NCI-H2227 (cell line): Measurements from ENCODE around the gene ZBTB7A.
A peak's percentile ranks its signal among the peaks of the same experiment; 100 is the strongest.
"Not testable (repeated sequence)": the region's sequence is repeated elsewhere in the genome, so short reads cannot be mapped to it uniquely, and the experiment has no call there.

Source experiments
- DNase-seq: peaks from one replicate; lab custom pipeline; 2025; ENCODE audit not compliant: unreplicated experiment; lab: John Stamatoyannopoulos, UW

ZBTB7A gene

DNA sequence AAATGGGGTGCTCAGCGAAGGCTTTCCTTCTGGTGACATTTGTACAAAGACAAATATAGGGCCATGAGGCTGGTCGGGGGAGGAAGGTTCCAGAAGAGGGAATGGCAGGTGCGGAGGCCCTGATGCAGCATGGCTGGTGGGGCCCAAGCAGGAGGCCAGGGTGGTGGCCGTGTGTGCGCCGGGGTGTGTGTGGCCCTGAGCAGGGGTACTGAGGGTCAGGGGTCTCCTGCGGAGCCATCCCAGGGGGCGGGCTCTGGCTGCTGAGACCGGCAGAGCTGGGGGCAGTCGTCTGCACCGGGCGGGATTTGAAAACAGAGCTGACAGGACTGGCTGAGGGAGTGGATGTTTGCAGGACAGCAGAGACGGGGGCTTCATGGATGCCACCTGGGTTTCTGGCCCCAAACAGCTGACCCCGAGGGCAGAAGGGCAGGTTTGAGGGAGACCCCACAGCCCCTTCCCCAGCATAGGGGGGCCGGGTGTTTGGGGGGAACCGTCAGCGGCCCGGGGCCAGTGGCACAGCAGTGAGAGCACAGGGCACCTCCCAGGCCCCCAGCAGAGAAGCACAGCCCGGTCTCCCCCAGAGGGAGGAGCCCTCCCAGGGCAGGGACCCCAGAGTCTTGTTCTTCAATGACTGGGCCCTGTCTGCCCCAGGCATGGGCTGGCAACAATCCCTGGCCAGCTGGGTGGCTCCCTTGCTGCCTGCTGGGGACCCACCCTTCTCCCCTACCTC is 47.8 kb downstream of the ZBTB7A start:
- no peak for DNase-seq

DNA sequence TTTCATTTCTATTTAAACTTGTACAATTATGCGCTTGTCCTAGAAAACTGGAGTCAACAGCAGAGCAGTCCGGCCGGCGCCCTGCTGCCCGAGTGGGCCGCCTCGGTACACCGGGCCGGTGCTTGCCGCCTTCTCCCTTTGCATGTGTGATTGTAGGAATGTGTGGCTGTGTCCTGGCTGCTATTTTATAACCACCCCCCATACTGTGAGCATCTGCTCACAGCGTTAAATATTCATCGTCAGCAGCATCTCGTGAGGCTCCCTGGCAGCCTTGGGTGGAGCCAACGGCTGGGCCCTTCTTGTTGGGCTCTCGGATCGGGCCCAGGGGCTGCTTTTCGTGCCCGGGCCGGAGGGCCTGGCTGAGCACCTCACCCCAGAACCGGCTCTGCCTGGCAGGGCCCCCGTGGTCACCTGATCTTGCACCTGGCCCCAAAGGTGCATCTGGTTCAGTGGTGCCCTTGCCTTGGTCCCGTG is 48.5 kb downstream of the ZBTB7A start:
- peak; percentile 48 for DNase-seq

DNA sequence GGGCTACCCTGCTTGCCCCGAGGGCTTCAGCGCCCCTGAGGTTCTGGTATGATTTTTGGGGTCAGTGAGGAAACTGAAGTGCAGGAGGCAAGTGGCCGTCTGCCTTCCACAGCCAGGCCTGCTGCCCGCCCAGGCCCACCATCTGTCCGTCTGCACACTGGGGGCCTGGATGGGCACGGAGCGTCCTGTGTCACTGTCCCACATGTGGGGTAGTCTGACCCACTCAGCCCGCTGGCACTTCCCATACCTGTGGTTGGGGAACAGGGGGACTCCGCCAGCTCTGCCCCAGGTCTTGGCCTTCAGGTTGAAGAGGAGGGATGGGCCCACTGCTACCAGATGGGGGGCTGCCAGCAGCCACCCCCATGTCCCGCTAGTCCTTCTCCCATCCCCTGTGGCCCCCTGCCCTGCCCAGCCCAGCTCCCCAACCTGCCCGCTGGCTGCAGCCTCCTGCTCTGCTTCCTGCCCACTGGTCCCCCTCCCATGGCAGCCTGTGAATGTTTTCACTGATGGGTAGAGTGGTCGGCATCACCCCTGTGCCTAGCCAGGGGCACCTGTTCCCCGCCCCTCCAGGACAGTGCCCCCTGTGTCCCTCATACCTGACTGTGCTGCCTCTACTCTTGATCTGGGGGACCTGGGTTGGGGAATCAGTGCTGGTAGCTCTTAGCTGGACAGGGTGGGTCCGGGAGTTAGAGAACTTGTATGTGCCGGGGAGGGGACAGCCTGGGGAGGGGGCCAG is 49.6 kb downstream of the ZBTB7A start:
- no peak for DNase-seq

DNA sequence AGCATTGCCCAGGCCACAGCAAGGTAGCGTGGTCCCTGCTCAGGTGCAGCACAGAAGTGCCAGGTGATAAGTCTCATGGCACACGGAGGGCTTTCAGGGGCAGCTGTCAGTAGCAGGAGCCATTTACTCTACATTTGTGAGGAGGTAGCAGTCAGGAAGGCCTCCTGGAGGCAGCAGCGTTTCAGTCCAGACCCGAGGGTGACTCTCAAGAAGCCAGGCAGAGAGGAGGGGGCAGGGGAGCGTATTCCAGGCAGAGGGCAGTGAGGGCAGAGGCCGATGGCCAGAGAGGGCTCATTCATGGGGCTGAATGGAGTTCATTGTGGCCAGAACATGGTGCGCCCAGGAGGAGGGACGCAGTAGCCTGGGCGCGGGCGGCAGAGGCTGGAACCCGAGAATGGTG is 50.2 kb downstream of the ZBTB7A start:
- DNase-seq: no peak

DNA sequence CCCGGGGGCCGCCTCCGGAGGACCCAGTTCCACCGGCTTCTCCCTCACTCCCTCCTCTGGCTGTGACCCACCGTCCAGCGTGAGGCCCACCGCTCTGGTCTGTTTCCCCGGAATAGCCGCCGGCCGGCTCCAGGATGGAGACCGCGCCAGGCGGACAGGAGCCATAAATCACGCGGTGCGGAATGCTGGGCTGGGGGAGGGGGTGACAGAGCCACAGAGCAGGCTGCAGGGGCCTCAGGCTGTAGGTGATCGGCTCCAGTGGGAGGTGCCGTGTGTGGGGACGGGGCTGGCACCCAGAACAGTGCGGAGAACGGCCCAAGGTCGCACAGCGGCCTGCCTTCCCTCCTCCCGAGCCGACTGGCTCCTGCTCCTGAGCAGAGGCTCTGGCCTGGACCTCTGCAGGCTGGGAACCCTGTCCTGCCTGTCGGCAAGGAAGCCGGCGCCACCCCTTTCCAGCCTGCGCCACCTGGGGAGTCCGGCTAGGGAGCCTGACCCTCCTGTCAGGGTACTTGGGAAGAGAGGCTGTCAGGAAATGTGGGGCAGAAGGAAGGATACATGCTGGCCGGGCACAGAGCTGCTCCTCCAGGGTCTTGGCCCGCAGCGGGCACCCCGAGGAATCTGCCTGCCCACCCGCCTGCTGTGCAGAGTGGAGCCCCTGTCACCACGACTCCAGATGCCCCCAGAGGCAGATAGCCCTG is 50.8 kb downstream of the ZBTB7A start:
- DNase-seq: peak; percentile 25

DNA sequence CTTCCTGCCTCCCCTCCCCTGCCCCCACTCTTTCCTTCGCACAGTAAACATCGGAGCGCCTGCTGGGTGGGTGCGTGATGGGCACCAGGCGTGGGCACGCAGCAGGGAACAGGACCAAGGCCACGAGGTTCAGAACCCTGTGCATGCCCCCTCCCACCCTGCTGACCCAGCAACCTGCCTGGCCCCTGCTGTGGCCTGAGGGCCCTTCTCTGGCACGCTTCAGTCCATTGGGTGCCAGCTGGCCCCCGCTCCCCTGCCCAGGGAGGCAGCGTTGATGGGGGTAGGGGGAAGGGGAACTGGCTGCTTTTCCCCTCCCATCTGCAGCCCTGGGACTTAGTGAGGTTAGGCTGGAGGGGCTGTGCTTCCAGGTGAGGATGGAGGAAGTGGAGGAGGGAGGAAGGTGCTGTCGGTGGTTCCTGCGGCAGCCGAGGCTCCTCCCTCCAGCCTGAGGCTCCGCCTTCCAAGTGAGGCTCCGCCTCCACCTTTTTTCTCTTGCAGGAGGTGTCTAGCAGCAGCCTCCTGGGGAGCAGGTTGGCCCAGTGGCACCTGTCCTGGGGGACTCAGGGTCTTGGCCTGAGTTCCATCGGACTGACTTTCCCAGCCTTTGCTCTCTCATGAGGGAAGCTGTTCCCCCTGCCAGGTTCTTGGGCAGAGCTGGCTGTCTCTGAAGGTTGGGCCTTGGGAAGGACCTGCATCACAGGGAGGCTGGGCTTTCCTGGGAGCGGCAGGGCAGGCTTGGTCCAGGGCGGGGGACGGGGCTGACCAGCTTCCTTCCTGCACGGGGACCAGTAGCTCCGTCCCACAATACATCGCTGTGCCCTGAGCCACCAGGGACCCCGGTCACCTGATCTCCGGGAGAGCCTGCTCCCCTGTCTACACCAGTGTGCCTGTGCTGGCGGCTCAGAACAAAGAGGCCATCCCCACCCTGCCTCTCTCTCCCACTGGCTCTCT is 51.9 kb downstream of the ZBTB7A start:
- peak; percentile 29 for DNase-seq

DNA sequence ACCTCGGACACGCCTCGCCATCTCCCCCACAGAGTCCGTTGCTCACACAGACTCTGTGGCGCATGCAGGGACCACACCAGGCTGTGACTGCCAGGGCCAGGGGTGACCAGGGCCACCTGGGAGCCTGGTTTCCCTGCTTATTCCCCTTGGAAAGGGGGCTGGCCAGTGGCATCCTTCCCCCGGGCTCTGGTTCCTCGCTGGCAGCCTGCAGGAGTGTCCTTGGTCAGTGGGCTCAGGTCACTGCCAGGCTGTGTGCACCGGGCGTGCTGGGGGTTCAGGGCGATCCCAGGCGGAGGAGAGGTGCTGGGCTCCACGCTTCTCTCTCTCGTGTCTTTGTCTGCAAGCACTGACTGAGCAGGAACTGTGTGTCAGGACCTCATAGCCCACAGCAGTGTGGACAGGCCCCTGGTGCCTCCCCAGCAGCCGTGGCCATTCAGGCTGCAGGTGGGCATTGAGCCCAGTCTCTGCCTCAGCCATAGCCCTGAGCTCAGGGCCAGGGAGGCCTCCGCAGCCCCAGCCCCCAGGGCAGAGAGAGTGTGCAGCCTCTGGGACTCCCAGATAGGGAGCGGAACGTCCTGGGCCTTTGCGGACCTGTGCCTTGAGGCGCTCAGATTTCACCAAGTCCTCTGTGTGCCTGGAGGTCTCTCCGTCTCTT is 52.7 kb downstream of the ZBTB7A start:
- DNase-seq: no peak

DNA sequence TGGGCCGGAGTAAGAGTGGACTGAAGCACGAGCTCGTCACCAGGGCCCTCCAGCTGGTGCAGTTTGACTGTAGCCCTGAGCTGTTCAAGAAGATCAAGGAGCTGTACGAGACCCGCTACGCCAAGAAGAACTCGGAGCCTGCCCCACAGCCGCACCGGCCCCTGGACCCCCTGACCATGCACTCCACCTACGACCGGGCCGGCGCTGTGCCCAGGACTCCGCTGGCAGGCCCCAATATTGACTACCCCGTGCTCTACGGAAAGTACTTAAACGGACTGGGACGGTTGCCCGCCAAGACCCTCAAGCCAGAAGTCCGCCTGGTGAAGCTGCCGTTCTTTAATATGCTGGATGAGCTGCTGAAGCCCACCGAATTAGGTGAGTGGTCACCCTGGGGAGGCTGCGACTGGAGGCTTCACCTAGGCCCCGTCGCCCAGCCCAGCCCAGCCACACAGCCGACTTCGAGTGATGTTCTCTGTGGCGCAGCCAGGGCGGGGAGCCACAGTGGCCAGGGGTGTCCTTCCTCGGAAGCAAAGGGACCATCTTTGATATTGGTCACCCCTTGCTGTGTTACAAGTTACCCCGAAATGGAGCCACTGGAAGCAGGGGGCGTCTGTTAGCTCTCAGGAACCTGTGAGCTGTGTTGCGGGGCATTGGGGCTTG is 53.6 kb downstream of the ZBTB7A start:
- no peak for DNase-seq

DNA sequence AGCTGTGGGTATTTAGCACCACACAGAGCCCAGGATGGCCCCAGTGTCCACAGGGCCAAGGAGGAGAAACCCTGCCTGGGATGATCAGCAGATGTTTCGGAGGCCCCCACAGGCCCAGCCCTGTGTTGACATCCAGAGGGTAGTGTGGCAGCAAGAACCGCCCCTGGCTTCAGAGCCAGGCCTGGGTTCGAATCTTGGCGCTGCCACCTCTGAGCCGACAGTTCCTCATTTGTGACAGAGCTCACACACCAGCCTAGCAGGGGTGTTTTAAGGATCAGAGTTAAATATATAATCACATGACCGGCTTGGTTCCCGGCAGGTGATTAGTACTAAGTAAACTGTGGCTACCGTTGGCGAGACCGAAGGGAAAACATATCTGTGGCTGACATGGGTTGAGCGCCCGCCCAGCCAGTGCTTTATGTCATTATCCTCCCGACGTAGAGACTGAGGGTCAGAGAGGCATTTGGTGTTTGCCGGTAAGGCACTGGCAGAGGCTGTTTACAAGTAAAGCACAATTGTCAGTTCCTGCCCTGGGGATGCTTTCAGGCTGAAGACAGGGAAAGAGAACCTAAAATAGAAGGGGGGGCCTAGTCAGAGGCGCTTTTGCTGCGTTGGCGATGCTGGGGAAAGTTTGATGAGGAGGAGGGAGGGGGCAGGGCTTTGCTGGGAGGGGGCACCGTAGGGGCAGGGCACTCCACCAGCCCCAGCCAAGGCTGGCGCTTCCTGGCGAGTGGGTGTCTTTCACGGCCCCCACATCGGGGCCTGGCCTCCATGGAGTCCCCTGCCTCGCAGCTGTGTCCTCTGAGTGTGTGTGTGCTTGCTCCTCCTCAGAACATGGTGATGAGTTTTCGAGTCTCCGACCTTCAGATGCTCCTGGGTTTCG is 54.4 kb downstream of the ZBTB7A start:
- DNase-seq: peak; percentile 18

DNA sequence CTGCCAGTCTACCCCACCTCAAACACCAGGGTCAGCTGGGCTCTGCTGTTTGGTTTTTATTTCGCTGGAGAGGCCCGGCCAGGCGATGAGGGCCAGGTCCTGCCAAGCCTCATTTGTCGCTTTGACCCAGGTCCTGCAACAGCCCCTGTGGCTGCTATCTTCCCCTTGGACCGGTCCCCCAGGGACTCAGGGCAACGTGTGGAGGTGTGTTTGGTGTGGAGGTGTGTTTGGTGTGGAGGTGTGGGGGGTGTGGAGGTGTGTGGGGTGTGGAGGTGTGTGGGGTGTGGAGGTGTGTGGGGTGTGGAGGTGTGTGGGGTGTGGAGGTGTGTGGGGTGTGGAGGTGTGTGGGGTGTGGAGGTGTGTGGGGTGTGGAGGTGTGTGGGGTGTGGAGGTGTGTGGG is 55.3 kb downstream of the ZBTB7A start:
- DNase-seq: not testable (repeated sequence)

DNA sequence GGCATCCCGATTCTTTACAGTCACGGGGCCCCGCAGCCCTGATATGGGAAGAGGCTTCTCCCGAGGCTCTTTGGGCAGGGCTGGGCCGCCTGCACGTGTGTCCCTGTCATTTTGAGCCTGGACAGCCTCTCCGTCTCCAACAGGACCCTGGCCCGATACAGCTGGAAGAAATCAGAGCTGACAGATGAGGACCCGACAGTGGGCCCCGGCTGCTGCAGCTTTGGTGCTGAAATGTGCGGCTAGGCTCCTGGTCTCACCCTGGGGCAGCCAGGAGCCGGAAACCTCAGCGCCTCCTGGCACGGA is 55.9 kb downstream of the ZBTB7A start:
- DNase-seq: no peak

DNA sequence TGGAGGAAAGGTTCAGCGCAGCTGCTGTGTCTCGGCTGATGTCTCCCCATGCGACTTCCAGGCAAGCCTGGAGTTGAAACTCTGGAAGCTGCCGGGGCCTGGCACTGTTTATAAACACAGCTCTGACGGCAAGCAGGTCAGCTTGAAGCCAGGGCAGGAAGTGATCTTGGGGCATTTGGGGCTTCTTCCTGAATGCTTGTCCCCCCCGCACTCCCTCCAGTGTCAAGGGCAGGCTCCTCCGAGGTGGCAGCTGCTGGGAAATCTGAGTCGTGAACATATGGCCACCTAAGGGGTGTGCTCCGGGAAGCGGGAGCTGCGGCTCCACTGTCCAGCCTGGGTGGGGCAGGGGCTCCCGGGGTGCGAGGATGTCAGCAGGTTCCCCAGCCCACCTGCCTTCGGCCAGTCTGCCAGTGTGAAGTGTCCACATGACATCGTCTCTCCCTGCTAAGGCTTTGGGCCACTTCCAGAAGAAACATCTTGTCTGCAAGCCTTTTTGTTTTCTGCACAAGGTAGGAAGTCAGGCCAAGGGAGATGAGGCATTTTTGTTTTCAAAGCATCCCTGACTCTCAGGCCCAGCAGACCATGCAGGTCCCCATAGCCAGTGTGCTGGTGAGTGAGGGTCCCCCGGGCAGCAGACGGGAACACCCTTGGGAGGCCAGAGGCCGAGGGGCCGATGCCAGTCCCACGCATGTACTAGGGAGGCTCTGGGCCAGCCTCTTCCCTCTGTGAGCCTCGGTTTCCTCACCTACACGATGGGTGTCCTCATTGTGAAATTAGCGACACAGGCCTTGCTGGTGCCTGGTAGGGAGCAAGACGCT is 56.5 kb downstream of the ZBTB7A start:
- DNase-seq: no peak

DNA sequence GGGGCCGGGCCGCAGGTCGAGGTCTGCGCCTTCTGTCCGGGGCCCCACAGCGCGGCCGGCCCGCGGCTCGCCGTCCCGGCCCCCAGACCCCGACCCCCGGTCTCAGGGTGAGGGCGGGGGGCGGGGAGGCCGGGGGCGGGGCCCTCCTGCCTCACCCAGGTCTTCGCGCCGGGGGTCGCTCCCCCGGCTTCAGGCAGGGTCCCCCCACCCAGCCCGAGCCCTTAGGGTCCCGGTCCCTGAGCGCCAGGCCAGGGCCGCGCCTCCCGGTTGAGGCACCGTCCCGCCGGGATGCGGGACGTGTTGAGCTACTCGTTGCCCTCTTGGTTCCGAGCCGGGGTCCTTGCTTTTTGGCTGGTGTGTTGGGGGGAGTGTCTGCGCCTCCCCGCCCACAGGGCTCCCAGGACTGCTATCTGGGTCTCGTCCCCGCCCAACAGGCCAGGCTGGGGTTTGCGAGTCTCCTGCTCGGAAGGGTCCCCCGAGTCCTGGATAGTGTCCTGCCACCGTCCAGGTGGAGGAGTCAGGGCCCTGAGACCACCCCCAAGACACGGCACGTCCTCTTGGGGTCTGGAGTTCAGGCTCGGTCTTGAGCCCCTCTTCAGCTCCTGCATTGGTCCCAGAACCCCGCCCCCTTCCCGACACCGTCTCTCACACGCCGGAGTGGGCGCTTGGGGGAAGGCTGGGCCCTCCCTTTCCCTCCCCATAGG is 58.7 kb downstream of the ZBTB7A start:
- peak; percentile 36 for DNase-seq

DNA sequence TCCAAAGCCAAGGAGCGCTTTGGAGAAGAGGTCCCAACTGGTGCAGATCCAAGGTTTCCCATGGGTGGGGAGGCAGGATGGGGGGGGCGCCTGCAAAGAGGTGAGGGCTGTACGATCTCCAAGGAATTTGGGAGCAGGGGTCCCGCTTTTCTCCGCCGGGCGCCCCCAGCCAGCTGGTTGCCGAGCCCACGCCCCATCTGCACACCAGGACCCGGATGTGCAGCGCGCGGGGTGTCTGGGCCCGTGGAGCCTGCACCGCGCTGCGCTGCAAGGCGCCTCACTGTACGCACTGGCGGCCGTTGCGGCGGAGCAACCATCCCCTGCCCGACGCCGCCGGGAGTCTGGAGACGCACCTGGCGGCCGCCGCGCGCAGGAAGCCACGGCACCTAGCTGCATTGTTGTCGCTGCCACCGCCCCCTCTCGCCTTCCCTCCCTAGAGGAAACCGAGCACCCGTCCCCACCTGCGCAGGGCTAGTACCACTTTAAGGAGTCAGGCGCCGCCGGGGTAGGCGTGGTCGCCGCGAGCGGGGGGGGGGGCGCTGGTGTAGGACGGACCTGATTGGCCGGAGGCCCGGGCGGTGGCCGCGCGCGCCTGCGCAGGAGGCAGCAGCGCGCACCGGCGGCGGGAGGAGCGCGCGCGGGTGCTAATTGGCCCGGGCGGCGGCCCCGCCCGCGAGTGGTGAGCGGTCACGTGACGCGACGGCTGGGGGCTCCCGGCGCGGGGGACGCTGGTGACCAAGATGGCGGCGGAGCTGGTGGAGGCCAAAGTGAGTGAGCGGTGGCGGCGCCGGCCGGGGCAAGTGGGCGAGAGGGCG is 59.5 kb downstream of the ZBTB7A start, which contains the start of gene PIAS4:
Gene PIAS4 (plus strand): TSS at position 716 of the 815 bp plus-strand sequence. CDS start 25 bp downstream, at position 741.
- DNase-seq: peak; percentile 95

DNA sequence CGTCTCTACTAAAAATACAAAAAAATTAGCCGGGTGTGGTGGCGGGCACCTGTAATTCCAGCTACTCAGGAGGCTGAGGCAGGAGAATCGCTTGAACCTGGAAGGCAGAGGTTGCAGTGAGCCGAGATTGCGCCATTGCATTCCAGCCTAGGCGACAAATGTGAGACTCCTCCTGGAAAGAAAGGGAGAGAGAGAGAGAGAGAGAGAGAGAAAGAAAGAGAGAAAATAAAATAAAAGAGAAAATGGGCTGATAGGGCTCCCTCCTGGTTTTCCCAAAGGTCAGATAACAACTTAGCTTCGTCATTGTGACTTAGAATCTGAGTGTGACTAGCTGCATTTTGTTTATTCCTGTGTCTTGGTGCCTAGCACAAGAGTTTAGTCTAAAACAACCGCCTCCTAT is 61.3 kb downstream of the ZBTB7A start:
- not testable (repeated sequence) for DNase-seq

DNA sequence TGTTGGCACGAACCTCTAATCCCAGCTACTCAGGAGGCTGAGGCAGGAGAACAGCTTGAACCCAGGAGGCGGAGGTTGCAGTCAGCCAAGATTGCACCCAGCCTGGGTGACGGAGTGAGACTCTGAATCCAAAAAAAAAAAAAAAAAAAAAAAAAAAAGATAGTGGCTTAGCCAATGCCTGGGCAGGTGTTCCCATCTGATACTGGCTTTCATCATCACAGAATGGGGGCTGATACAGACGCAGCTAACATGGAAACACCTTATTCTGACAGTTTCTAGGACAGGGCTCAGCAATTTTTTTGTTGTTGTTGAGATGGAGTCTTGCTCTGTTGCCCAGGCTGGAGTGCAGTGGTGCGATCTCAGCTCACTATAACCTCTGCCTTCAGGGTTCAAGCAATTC is 65.9 kb downstream of the ZBTB7A start:
- not testable (repeated sequence) for DNase-seq
